GM21825 (cell line): ENCODE measurements around the gene MAML3.

Source experiments
- ATAC-seq: cut with Tn5 transposase; IDR thresholded peaks from one replicate; pipeline ENCODE4 v1.9.1; 2021; ENCODE audit warnings: mild to moderate bottlenecking, moderate library complexity; ENCODE audit not compliant: unreplicated experiment

The MAML3 gene

DNA sequence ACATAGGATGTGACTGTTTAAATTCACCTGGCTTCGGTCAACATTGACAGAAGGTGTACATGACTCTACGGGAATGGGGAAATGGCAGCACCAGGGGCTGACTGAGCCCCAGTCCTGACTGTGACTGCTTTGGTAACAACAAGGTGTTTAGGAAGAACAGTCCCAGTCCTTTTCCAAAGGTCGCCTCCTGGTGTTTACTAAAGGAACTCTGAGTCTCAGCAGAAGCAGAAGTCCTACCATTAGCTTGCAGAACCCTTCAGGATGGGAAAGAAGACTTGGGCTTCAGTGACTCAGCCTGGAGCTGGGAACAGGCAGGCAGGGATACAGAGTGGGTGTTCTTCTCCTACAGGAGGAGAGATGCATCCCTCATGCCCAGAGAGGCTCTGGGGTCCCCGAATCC is 385.1 kb downstream of the MAML3 start:
- ATAC-seq = no peak

- ATAC-seq = no peak
Measured at GRCh38 chr4:139768366-139768765, 385.6 kb downstream of the MAML3 start.

DNA sequence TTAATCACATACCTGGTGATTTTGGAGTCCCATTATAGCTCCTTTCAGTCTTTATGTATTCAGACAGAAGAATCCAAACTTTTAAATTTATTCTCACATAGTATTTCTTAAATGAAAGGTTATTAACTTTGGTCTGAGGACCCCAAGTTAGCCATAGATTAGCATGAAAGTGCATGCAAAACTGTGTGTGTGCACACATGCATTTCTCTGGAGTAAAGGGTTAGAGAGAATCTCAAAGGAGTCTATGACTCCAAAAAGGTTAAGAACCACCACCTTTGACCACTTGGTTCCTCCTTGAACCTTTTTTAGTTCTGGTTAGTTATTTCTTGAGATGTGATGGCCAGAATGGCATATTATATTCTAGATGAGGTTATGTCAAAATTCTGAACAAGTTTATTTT is 386.4 kb downstream of the MAML3 start:
- ATAC-seq = no peak

GRCh38 chr4:139767168-139767567 is 386.8 kb downstream of the MAML3 start:
- no peak for ATAC-seq

- no peak for ATAC-seq
Measured at GRCh38 chr4:139764686-139765310, 389.2 kb downstream of the MAML3 start.

DNA sequence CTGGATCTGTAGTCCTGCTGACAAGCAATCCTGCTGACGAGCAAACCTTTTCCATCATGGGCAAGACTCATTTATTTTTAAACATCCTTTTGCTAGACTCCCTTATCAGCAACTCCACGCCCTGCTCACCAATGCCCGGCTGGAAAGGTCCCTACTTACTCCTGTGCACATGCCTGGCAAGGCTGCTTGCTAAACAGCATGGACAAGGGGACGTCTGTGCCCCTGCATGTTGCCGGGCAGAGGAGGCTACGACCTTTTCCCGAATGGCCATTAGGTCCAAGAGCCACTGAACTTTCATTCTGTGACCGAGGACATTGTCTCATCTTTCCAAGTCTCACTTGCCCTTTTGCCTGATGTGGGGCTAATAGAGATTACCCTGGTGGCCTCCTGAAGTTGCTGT is 389.8 kb downstream of the MAML3 start:
- no peak for ATAC-seq

GRCh38 chr4:139763672-139764071 is 390.3 kb downstream of the MAML3 start:
- ATAC-seq = no peak

- no peak for ATAC-seq
Measured at GRCh38 chr4:139763205-139763604, 390.8 kb downstream of the MAML3 start.

DNA sequence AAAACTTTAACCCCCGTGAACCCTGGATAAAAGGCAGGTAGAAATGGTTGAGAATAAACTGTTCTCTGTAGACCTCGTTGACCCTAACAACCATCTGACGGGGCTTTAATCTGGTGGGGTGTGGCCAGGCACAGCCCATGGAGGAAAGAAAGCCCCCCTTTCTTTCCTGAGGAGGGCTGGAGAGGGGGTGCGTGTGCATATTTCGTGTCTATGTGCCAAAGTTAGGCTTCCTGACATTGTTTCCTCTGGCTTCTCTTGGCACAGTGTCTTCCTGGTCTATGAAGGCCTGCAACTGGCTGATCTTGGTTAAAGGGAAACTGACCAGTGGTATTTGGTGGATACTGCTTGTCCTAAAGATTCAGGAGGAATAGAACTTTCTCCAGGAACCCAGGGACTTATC is 391.3 kb downstream of the MAML3 start:
- no peak for ATAC-seq

GRCh38 chr4:139761461-139761860 is 392.5 kb downstream of the MAML3 start:
- ATAC-seq = no peak

GRCh38 chr4:139760567-139760966 is 393.4 kb downstream of the MAML3 start:
- ATAC-seq = no peak

DNA sequence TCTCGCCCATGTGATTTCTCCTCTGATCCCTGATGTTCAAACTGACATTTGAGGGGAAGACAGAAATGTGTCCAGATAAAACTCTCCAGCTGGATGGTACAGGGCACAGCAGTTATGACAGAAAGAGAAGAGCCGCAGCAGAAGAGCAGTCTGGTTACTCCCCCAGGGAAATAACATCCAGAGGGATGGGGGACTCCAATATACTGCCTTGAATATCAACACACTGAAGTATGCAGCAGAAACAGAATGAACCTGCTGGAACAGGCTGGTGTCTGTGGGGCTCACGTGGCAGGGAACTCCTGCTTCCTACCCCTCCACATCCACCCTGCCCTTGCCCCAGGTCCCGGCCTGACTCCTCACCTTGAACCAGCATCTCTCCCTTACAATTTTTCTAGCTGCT is 394.9 kb downstream of the MAML3 start:
- ATAC-seq = no peak

DNA sequence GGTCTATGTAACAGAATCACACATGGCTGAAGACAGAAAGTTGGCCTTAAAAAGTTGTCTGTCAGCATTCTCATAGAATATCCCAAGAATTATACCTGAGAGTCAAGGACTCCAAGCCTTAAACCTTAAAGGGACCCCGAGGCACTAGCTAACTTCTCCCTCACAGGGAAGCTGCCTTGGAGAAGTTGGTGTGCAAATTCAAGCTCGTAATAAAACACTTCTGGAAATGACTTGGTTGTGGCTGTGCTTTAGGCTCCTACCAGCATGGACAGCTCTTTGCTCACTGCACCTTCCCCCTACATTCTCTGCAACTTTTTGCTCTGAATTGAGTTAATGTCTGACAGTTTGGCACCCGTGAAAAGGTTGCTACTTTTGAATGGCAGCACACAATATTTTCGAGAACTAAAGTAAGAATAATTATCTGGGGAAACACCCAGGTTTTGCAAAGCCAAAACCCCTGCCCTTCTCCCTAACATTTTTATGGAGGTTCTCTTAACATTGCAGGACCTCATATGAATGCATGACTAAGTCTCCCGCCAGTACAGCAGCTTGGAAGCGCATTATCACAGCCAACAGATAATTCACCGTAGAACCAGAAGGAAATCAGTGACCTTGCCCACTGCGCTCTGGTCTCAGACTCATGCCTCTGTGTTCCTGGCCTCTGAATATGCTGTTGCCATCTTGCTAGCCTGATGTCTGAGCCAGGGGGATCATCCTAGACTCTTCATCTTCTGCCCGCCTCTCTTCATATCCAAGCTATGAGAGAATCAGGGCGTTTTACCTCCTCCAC is 397.4 kb downstream of the MAML3 start:
- no peak for ATAC-seq

DNA sequence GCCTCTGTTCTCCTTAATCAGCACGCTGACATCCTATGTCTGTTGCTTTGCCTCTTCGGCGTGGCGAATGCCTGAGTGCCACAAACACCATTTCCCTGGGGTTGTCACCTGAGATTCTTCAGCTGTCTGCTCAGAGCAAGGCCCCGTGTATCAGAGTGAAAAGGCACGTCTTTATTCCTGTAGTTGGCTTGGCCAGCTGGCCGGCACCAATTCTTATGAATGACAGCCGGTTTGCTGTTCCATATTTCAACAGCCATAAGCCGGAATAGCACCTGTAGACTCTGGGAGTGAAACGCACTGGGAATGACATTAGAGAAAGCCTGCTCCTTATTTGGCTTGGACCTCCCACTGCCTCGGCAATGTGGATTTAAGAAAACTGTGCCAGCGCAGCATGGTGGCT is 399.0 kb downstream of the MAML3 start:
- no peak for ATAC-seq

- ATAC-seq = no peak
Measured at GRCh38 chr4:139753686-139754085, 400.3 kb downstream of the MAML3 start.

- no peak for ATAC-seq
Measured at GRCh38 chr4:139749835-139750498, 404.0 kb downstream of the MAML3 start.

GRCh38 chr4:139749338-139749737 is 404.6 kb downstream of the MAML3 start:
- ATAC-seq = no peak

DNA sequence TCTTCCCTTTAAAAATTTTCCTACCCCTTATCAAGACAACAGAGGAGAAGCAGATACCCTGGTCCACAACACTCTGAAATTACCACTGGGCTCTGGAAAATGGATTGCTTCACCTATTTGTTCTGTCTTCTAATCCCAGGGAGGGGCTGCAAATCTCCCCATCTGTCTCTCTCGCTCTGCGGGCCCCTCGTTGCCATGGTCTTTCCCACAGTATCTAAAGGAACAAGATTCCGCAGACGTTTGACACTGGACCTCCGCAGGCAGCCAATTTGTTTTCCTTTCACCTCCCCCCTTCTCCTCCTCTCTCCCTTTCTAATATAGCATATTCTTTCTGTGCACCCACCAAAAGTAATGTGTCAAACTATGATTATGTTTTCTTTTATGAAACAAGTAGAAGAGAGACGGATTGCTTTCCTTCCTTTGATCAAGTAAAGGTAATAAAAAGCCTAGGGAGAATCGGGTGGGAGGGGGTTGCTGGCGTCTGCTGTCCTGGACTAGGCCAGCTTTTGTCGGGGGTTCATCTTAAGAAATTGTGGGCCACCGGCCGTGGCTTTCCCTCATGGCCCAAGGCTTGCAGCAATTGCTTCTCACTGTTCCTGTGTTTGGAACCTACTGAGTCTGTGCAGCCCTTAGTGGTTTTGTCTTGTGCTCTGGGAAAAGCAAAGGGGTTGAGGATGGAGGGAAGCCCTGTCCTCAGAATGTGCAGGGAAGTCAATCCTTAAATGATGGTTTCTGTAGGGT is 407.4 kb downstream of the MAML3 start:
- ATAC-seq = no peak

GRCh38 chr4:139745111-139745639 is 408.8 kb downstream of the MAML3 start:
- ATAC-seq = no peak

DNA sequence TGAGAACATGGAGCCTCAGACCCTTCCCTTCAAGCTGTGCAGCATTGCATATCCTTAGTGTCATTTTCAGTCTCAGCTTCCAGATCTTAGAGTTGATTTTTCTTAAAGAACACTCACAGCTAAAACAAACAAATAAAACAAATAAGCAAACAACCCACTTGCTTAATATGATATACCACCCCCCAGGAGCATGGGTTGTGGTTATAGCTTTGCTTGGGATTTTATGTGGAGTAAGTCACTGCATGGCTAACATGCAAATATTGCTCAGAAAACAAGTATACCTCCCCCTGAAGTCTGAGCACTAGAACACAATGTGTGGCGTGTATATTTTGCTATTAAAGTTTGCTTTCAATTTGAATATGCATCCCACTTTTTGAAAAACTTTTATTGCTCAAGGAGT is 409.8 kb downstream of the MAML3 start:
- ATAC-seq = no peak

- no peak for ATAC-seq
Measured at GRCh38 chr4:139743027-139743426, 411.0 kb downstream of the MAML3 start.
